H1 (cell line): ENCODE results near the gene CACNB4. TPM values are rescaled to one million over a fixed set of nuclear protein-coding genes. Genes with fewer than 3 reads are reported as not detected.

Experiments used
- CTCF ChIA-PET: fragments of 300-600 bp; sonication (Branson Sonifier 250); formaldehyde crosslinking; loops from one replicate; lab custom pipeline; 2021; ENCODE audit not compliant: partially characterized antibody; lab: Charles Lee
- POLR2A ChIA-PET: fragments of 300-600 bp; sonication (Branson Sonifier 250); formaldehyde crosslinking; loops from one replicate; lab custom pipeline; 2021; ENCODE audit warnings: inconsistent platforms; ENCODE audit not compliant: partially characterized antibody; lab: Charles Lee
- DNase-seq, 2 experiments: peaks; one replicate each; pipeline versions ENCODE4 v3.0.0 to v3.0.0-alpha.2; 2010 to 2022; ENCODE audit warnings: low spot score in 2 of 2, low read depth in 1 of 2, mixed read lengths in 1 of 2
- FAIRE-seq: peaks from 2 replicates; lab custom pipeline; 2011; peaks lifted over from hg19 to GRCh38; lab: Jason Lieb, UNC
- H2AFZ ChIP-seq: 2 replicates; pipeline ENCODE4 v1.8.1; 2012; ENCODE audit warnings: low read length, inconsistent platforms
- H2AK5ac ChIP-seq: 2 replicates; pipeline ENCODE4 v1.6.1; 2013; ENCODE audit warnings: low read depth, low read length
- H2BK120ac ChIP-seq: replicated peaks from 2 replicates; pipeline ENCODE3; 2013; ENCODE audit warnings: low read depth, low read length, inconsistent platforms
- H2BK12ac ChIP-seq: 2 replicates; pipeline ENCODE4 v1.6.1; 2013; ENCODE audit warnings: low read depth, low read length
- H2BK15ac ChIP-seq: 2 replicates; pipeline ENCODE4 v1.6.1; 2013; ENCODE audit warnings: low read length
- H2BK20ac ChIP-seq: 2 replicates; pipeline ENCODE4 v1.6.1; 2013; ENCODE audit warnings: low read length
- H2BK5ac ChIP-seq: 2 replicates; pipeline ENCODE4 v1.6.1; 2013; ENCODE audit warnings: low read depth, low read length
- H3K14ac ChIP-seq: 2 replicates; pipeline ENCODE4 v1.6.1; 2013; ENCODE audit warnings: inconsistent platforms; ENCODE audit not compliant: insufficient read length
- H3K18ac ChIP-seq: 2 replicates; pipeline ENCODE4 v1.6.1; 2013; ENCODE audit warnings: low read length; ENCODE audit errors: extremely low read depth
- H3K23ac ChIP-seq: 2 replicates; pipeline ENCODE4 v1.6.1; 2013; ENCODE audit warnings: inconsistent platforms; ENCODE audit not compliant: insufficient read length
- H3K23me2 ChIP-seq: 2 replicates; pipeline ENCODE4 v1.6.1; 2013; ENCODE audit warnings: low read depth, low read length
- H3K27ac ChIP-seq: 2 replicates; pipeline ENCODE4 v1.6.1; 2011; ENCODE audit warnings: low read depth, low read length, inconsistent platforms
- H3K27me3 ChIP-seq, 4 experiments: replicated peaks in 1 of 4; 1 replicate in 1 of 4; 2 replicates in 3 of 4; pipeline versions ENCODE4 v1.6.1 to v1.8.1; 2011 to 2013; ENCODE audit warnings: low read length in 3 of 4, mild to moderate bottlenecking in 3 of 4, inconsistent platforms in 2 of 4, mixed read lengths in 2 of 4, moderate library complexity in 1 of 4; ENCODE audit not compliant: control insufficient read depth in 3 of 4, insufficient read depth in 3 of 4; ENCODE audit errors: extremely low read depth in 1 of 4
- H3K36me3 ChIP-seq, 4 experiments: 2 replicates each; pipeline versions ENCODE4 v1.6.1 to v1.8.1; 2011 to 2013; ENCODE audit warnings: mild to moderate bottlenecking in 4 of 4, low read length in 3 of 4, moderate library complexity in 2 of 4, control low read depth in 1 of 4, inconsistent platforms in 1 of 4; ENCODE audit not compliant: insufficient read depth in 4 of 4, control insufficient read depth in 2 of 4
- H3K4ac ChIP-seq: replicated peaks from 2 replicates; pipeline ENCODE3; 2013; ENCODE audit warnings: low read length, low read depth, mixed read lengths, inconsistent platforms; ENCODE audit not compliant: insufficient read length
- H3K4me1 ChIP-seq, 4 experiments: replicated peaks in 1 of 4; 1 replicate in 1 of 4; 2 replicates in 3 of 4; pipeline versions ENCODE4 v1.6.1 to v1.8.1; 2011 to 2013; ENCODE audit warnings: low read length in 3 of 4, inconsistent platforms in 2 of 4, mixed read lengths in 1 of 4; ENCODE audit not compliant: insufficient read depth in 4 of 4, control insufficient read depth in 3 of 4
- H3K4me2 ChIP-seq, 2 experiments: 2 replicates each; pipeline versions ENCODE4 v1.6.1 to v1.8.1; 2011 to 2013; ENCODE audit warnings: low read depth in 2 of 2, low read length in 2 of 2, control low read depth in 1 of 2, inconsistent platforms in 1 of 2, mild to moderate bottlenecking in 1 of 2; ENCODE audit not compliant: insufficient read depth in 1 of 2
- H3K4me3 ChIP-seq, 4 experiments: fragments of 200-600, 300-600 bp in 1 of 4; sonication (generic), shearing (Covaris generic), sonication (Bioruptor Twin) in 1 of 4; 2 replicates each; pipeline versions ENCODE4 v1.5.1 to v1.8.1; 2011 to 2016; ENCODE audit warnings: low read length in 4 of 4, low read depth in 3 of 4, control low read depth in 2 of 4, inconsistent platforms in 2 of 4, mild to moderate bottlenecking in 2 of 4, mixed read lengths in 1 of 4, moderate library complexity in 1 of 4; ENCODE audit not compliant: insufficient read depth in 2 of 4; ENCODE audit errors: extremely low read depth in 1 of 4
- H3K56ac ChIP-seq: replicated peaks from 2 replicates; pipeline ENCODE3; 2013; ENCODE audit warnings: low read depth, mild to moderate bottlenecking, mixed read lengths, low read length, inconsistent platforms; ENCODE audit not compliant: insufficient read length
- H3K79me1 ChIP-seq: 2 replicates; pipeline ENCODE4 v1.6.1; 2013; ENCODE audit warnings: low read depth, low read length, control low read depth
- H3K79me2 ChIP-seq, 2 experiments: 2 replicates each; pipeline versions ENCODE4 v1.6.1 to v1.8.1; 2012 to 2013; ENCODE audit warnings: low read length in 2 of 2, mild to moderate bottlenecking in 2 of 2, inconsistent platforms in 1 of 2; ENCODE audit not compliant: insufficient read depth in 2 of 2, control insufficient read depth in 1 of 2
- H3K9ac ChIP-seq, 4 experiments: replicated peaks in 1 of 4; 1 replicate in 1 of 4; 2 replicates in 3 of 4; pipeline versions ENCODE4 v1.6.1 to v1.8.1; 2011 to 2013; ENCODE audit warnings: low read depth in 3 of 4, low read length in 3 of 4, control low read depth in 2 of 4, mild to moderate bottlenecking in 2 of 4, moderate library complexity in 2 of 4, inconsistent platforms in 1 of 4; ENCODE audit errors: extremely low read depth in 1 of 4
- H3K9me3 ChIP-seq, 2 experiments: 2 replicates each; pipeline versions ENCODE4 v1.6.1 to v1.8.1; 2012 to 2013; ENCODE audit warnings: mild to moderate bottlenecking in 2 of 2, moderate library complexity in 2 of 2, control low read depth in 1 of 2, inconsistent platforms in 1 of 2, low read depth in 1 of 2, low read length in 1 of 2, mixed read lengths in 1 of 2; ENCODE audit not compliant: insufficient read depth in 2 of 2
- H4K20me1 ChIP-seq, 2 experiments: replicated peaks in 1 of 2; 2 replicates each; pipeline versions ENCODE3 to v1.8.1; 2011 to 2013; ENCODE audit warnings: inconsistent platforms in 2 of 2, low read length in 2 of 2, mild to moderate bottlenecking in 1 of 2; ENCODE audit not compliant: insufficient read depth in 2 of 2, control insufficient read depth in 1 of 2
- H4K5ac ChIP-seq: 2 replicates; pipeline ENCODE4 v1.6.1; 2013; ENCODE audit warnings: low read length, low read depth, mixed read lengths, inconsistent platforms; ENCODE audit not compliant: insufficient read length
- H4K8ac ChIP-seq: 2 replicates; pipeline ENCODE4 v1.8.0; 2013; ENCODE audit warnings: mild to moderate bottlenecking, moderate library complexity, low read length, inconsistent platforms; ENCODE audit not compliant: insufficient read depth; ENCODE audit errors: extremely low read depth
- H4K91ac ChIP-seq: replicated peaks from 2 replicates; pipeline ENCODE3; 2013; ENCODE audit warnings: low read length, mixed read lengths, inconsistent platforms; ENCODE audit not compliant: insufficient read length
- ASH2L ChIP-seq: fragments of 200-600, 300-600 bp; sonication (generic); IDR thresholded peaks from one replicate; pipeline ENCODE4 v1.7.1; 2017; ENCODE audit warnings: low read length
- BRCA1 ChIP-seq: IDR thresholded peaks from 2 replicates; pipeline ENCODE4 v1.6.1; 2012; ENCODE audit warnings: low read depth, low read length, improper control_type of control experiment
- CTBP2 ChIP-seq: IDR thresholded peaks from 2 replicates; pipeline ENCODE4 v1.7.0; 2011; ENCODE audit warnings: borderline replicate concordance, mild to moderate bottlenecking, moderate library complexity, mixed read lengths, low read length; ENCODE audit not compliant: insufficient read depth, insufficient read length
- FOSL1 ChIP-seq: IDR thresholded peaks from 2 replicates; pipeline ENCODE4 v1.6.1; 2011; ENCODE audit warnings: mild to moderate bottlenecking, low read depth, low read length, moderate library complexity; ENCODE audit not compliant: insufficient read depth
- GABPA ChIP-seq: IDR thresholded peaks from 2 replicates; pipeline ENCODE4 v1.6.1; 2011; ENCODE audit warnings: mild to moderate bottlenecking, low read length, moderate library complexity, borderline replicate concordance; ENCODE audit not compliant: insufficient read depth
- HDAC2 ChIP-seq, 2 experiments: fragments of 300-600 bp in 1 of 2; sonication (generic) in 1 of 2; IDR thresholded peaks; 2 replicates each; pipeline ENCODE4 v1.6.1; 2011 to 2012; ENCODE audit warnings: low read depth in 2 of 2, low read length in 2 of 2, mild to moderate bottlenecking in 2 of 2, moderate library complexity in 2 of 2, borderline replicate concordance in 1 of 2, inconsistent platforms in 1 of 2
- SRF ChIP-seq: IDR thresholded peaks from 2 replicates; pipeline ENCODE4 v1.6.1; 2011; ENCODE audit warnings: mild to moderate bottlenecking, low read depth, low read length, moderate library complexity
- YY1 ChIP-seq: IDR thresholded peaks from 2 replicates; pipeline ENCODE4 v1.6.1; 2011; ENCODE audit warnings: low read depth, mild to moderate bottlenecking, low read length
- WGBS, 2 experiments: shearing (Covaris generic) in 1 of 2; methylation state at CpG; one replicate each; pipeline versions ENCODE4 v1.1.6 to v1.1.7; 2013 to 2015; ENCODE audit warnings: low lambda C conversion rate in 2 of 2, mixed read lengths in 2 of 2, inconsistent platforms in 1 of 2, low coverage in 1 of 2, missing lambda C conversion rate in 1 of 2; ENCODE audit not compliant: insufficient replicate concordance in 2 of 2, insufficient coverage in 1 of 2, insufficient read length in 1 of 2; ENCODE audit errors: extremely low coverage in 1 of 2, missing lambda C conversion rate in 1 of 2; 5-methylcytosine and 5-hydroxymethylcytosine counted together
- polyA plus RNA-seq, 7 experiments: library from polyadenylated mRNA; depleted of rRNA in 3 of 7; stranded (reverse) in 5 of 7; unstranded in 2 of 7; fragments of >200 nt in 5 of 7; fragments of 200-250 nt in 2 of 7; gene quantifications; 1 replicate in 5 of 7; 2 replicates in 1 of 7; 4 replicates in 1 of 7; pipeline versions ENCODE4 v1.2.1 to v1.2.3, GENCODE V29; 2011 to 2013; ENCODE audit warnings: missing spikeins in 2 of 7, mixed read lengths in 2 of 7
- total RNA-seq: library from RNA; stranded (reverse); fragmentation: NEBNext Ultra II Directional; extraction: Animal tissue kit (Norgen Biotek cat#: 25700); gene quantifications from 2 replicates; pipeline ENCODE4 v1.2.1, GENCODE V29; 2021

Gene CACNB4
- total and polyA plus RNA-seq, 2 of the 8 experiments (the other 6 are each of a cell fraction or from before 2014, with no cell fraction given), result 2.0 to 4.0 TPM

- Histone ChIP-seq H3K79me1 (no peaks in the 10 kb centered on the region), H3K36me3 (no peaks in the 10 kb centered on the region), H3K27ac (no peak overlapping the region), H3K4ac (no peak overlapping the region), H3K79me2 (peaks cover 10 to 20% of the 10 kb centered on the region in 2 experiments), H3K9me3 (no peaks in the 10 kb centered on the region), H2AFZ (no peak overlapping the region), H2BK5ac (no peak overlapping the region), H3K4me2 (no peak overlapping the region), H3K9ac (no peak overlapping the region), H3K14ac (no peak overlapping the region), H3K56ac (no peak overlapping the region), H2BK20ac (no peak overlapping the region), H3K18ac (no peak overlapping the region), H2BK12ac (no peak overlapping the region), H4K8ac (no peak overlapping the region), H3K23ac (no peak overlapping the region), H3K4me3 (no peak overlapping the region), H4K20me1 (peaks cover 0 to 2% of the 10 kb centered on the region in 2 experiments), H3K27me3 (no peaks in the 10 kb centered on the region), H4K91ac (no peak overlapping the region), H2AK5ac (no peak overlapping the region), H2BK120ac (no peak overlapping the region), H2BK15ac (no peak overlapping the region), H4K5ac (no peak overlapping the region), H3K23me2 (no peaks in the 10 kb centered on the region; the same call in 1 of the 2 replicates), H3K4me1 (peaks cover 0 to 3% (median 0%) of the 10 kb centered on the region in 4 experiments; a peak in 4 of 7 replicates)
- WGBS, 2 experiments, result 85% methylated on average over 2 of the region's 2 CpGs; no CpG with 5 or more reads in 1 of the 2 experiments
- DNase-seq, result no peak
- TF ChIP-seq YY1, result no peak
- no peak for TF ChIP-seq BRCA1
- no peak for TF ChIP-seq FOSL1
- no peak for TF ChIP-seq GABPA
- TF ChIP-seq CTBP2, result no peak
- TF ChIP-seq ASH2L, result no peak
- no peak for TF ChIP-seq HDAC2 (IDR thresholded peaks at IDR 0.05; ENCODE audit: borderline replicate concordance in 1 of 2, low read depth in 2 of 2, low read length in 2 of 2)
- no peak for TF ChIP-seq SRF
- no peak for FAIRE-seq
- ChIA-PET CTCF (interaction anchor here (0.6 to 1.4 kb wide), 7 partner anchors 10 to 575 kb away, joined by 3 to 4 read pairs (median 3); no protein-coding TSS in a partner anchor), POLR2A (interaction anchor here (0.7 kb wide), 1 partner anchor 10 kb away, joined by 3 read pairs; no protein-coding TSS in a partner anchor)
Measured at GRCh38 chr2:151830961-151831360, 267.9 kb downstream of the CACNB4 start.
